Measurements from ENCODE around the gene CCT8.

DNA sequence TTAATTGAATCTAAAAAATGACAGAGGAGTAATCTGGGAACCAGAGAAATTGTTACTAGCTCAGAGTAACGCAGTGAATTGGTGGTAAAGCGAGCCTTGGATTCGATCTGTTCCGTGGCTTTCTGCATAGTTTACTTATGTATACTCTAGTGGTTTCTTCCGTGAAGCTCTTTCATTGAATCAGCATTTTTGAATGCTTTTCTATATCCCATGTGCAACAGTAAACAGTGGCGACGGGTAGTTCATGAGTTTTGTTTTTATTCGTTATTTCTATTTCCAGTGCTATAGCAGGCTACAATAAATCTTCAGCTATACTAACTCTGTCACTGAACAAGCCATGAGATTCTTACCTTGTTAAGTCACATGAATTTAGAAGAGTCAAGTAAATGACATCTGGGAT, 42.5 kb upstream of the CCT8 start:
- TF ChIP-seq POLR2A (IDR thresholded peaks at IDR 0.05; ENCODE audit: low read depth, low read length): no peak
- no peak for TF ChIP-seq POLR2AphosphoS5 (IDR thresholded peaks at IDR 0.05; ENCODE audit: low read depth, low read length)
- TF ChIP-seq TAF1 (IDR thresholded peaks at IDR 0.05; ENCODE audit: borderline replicate concordance, low read depth, low read length): no peak

Measured in GM12892 (cell line).